Nephron (organoid): Measurements from ENCODE around the gene MYBPHL.

Experiments used
- H3K27ac Mint-ChIP-seq, 3 experiments: 2 replicates each; pipeline ENCODE4 v1.8.0; 2020; ENCODE audit warnings: mixed read lengths in 3 of 3, mild to moderate bottlenecking in 2 of 3, moderate library complexity in 1 of 3
- H3K27me3 Mint-ChIP-seq: 2 replicates; pipeline ENCODE4 v1.8.0; 2021; ENCODE audit warnings: low read depth, mild to moderate bottlenecking, moderate library complexity, mixed read lengths
- H3K36me3 Mint-ChIP-seq: 2 replicates; pipeline ENCODE4 v1.8.0; 2020; ENCODE audit warnings: low read depth, mixed read lengths
- H3K4me1 Mint-ChIP-seq: 2 replicates; pipeline ENCODE4 v1.8.0; 2020; ENCODE audit warnings: mixed read lengths
- H3K4me3 Mint-ChIP-seq, 3 experiments: 2 replicates each; pipeline ENCODE4 v1.8.0; 2020; ENCODE audit warnings: mild to moderate bottlenecking in 3 of 3, mixed read lengths in 3 of 3, moderate library complexity in 2 of 3
- H3K9me3 Mint-ChIP-seq: 2 replicates; pipeline ENCODE4 v1.8.0; 2020; ENCODE audit warnings: mixed read lengths
- CTCF ChIP-seq, 3 experiments: fragments of 200-600 bp; sonication (generic); IDR thresholded peaks; one replicate each; pipeline ENCODE4 v1.5.0; 2021; ENCODE audit warnings: antibody characterized with exemption in 3 of 3; ENCODE audit not compliant: unreplicated experiment in 3 of 3

Gene MYBPHL

GRCh38 chr1:109274533-109275476 is 32.0 kb downstream of the MYBPHL start:
- TF ChIP-seq CTCF (IDR thresholded peaks at IDR 0.05; ENCODE audit: unreplicated experiment in 3 of 3): no peak
- H3K27me3 Mint-ChIP-seq: peaks cover 15% of the 10 kb centered on the region
- H3K36me3 Mint-ChIP-seq: peaks cover 21% of the 10 kb centered on the region
- H3K27ac Mint-ChIP-seq: peak overlapping the region; percentile 86 to 93 (median 92)
- peaks cover 47% of the 10 kb centered on the region for H3K4me1 Mint-ChIP-seq
- H3K4me3 Mint-ChIP-seq: peak overlapping the region in 2 of 3 experiments; percentile 24 to 29
- no peaks in the 10 kb centered on the region for H3K9me3 Mint-ChIP-seq

GRCh38 chr1:109273570-109274288 is 33.1 kb downstream of the MYBPHL start:
- Mint-ChIP-seq H3K9me3 (no peaks in the 10 kb centered on the region), H3K4me1 (peaks cover 42% of the 10 kb centered on the region), H3K36me3 (peaks cover 18% of the 10 kb centered on the region), H3K27ac (peak overlapping the region; percentile 86 to 92 (median 92)), H3K4me3 (peak overlapping the region in 1 of 3 experiments; percentile 16), H3K27me3 (peaks cover 15% of the 10 kb centered on the region)
- no peak for TF ChIP-seq CTCF (IDR thresholded peaks at IDR 0.05; ENCODE audit: unreplicated experiment in 3 of 3)

GRCh38 chr1:109272831-109273547 is 33.8 kb downstream of the MYBPHL start:
- H3K9me3 Mint-ChIP-seq: no peaks in the 10 kb centered on the region
- peak overlapping the region in 1 of 3 experiments; percentile 42 for H3K27ac Mint-ChIP-seq
- H3K27me3 Mint-ChIP-seq: peaks cover 15% of the 10 kb centered on the region
- no peak for TF ChIP-seq CTCF (IDR thresholded peaks at IDR 0.05; ENCODE audit: unreplicated experiment in 3 of 3)
- H3K4me1 Mint-ChIP-seq: peaks cover 38% of the 10 kb centered on the region
- peaks cover 21% of the 10 kb centered on the region for H3K36me3 Mint-ChIP-seq
- H3K4me3 Mint-ChIP-seq: no peak overlapping the region

GRCh38 chr1:109272021-109272799 is 34.6 kb downstream of the MYBPHL start:
- Mint-ChIP-seq H3K9me3 (no peaks in the 10 kb centered on the region), H3K4me3 (no peak overlapping the region), H3K27ac (peak overlapping the region in 2 of 3 experiments; percentile 42 to 52), H3K4me1 (peaks cover 36% of the 10 kb centered on the region), H3K27me3 (peaks cover 15% of the 10 kb centered on the region), H3K36me3 (peaks cover 24% of the 10 kb centered on the region)
- TF ChIP-seq CTCF (IDR thresholded peaks at IDR 0.05; ENCODE audit: unreplicated experiment in 3 of 3): no peak

- H3K36me3 Mint-ChIP-seq: peaks cover 24% of the 10 kb centered on the region
- H3K4me3 Mint-ChIP-seq: no peak overlapping the region
- peak overlapping the region in 2 of 3 experiments; percentile 42 to 52 for H3K27ac Mint-ChIP-seq
- peaks cover 33% of the 10 kb centered on the region for H3K4me1 Mint-ChIP-seq
- no peaks in the 10 kb centered on the region for H3K9me3 Mint-ChIP-seq
- no peak for TF ChIP-seq CTCF (IDR thresholded peaks at IDR 0.05; ENCODE audit: unreplicated experiment in 3 of 3)
- H3K27me3 Mint-ChIP-seq: peaks cover 15% of the 10 kb centered on the region
Measured at GRCh38 chr1:109271458-109271857, 35.4 kb downstream of the MYBPHL start.
